ENCODE results near the gene GPR12. TPM values are rescaled to one million over a fixed set of nuclear protein-coding genes. Genes with fewer than 3 reads are reported as not detected.

Gene GPR12
- total and polyA plus RNA-seq, 10 of the 15 experiments (the other 5 are each of a cell fraction or from before 2014, with no cell fraction given), result not detected

- no peaks in the 10 kb centered on the region for H3K36me3 ChIP-seq (ENCODE audit: control insufficient read depth in 2 of 2, insufficient read depth in 2 of 2, low read length in 1 of 2)
Observed at GRCh38 chr13:26780411-26780810, 19.8 kb upstream of the GPR12 start.

GRCh38 chr13:26779321-26779720 is 18.7 kb upstream of the GPR12 start:
- BruUV-seq (replicated peaks), result no TSS peak
- ChIA-PET SMC1A (ENCODE audit: uncharacterized antibody, unreplicated experiment) (no interaction called here), CTCF (no interaction called here), POLR2A (no interaction called here), RAD21 (ENCODE audit: unreplicated experiment) (no interaction called here)
- TF ChIP-seq SMAD1 (IDR thresholded peaks at IDR 0.05; ENCODE audit: low read depth, partially characterized antibody), result no peak
- no peak for TF ChIP-seq SIX5 (IDR thresholded peaks at IDR 0.05; ENCODE audit: low read depth, low read length, severe bottlenecking)
- H3K9ac ChIP-seq (ENCODE audit: control insufficient read depth, insufficient read depth, low read length), result no peak overlapping the region
- no peaks in the 10 kb centered on the region; the same call in 2 of the 3 replicates for H3K9me3 ChIP-seq (replicated peaks; ENCODE audit: control insufficient read depth, insufficient read depth, low read length)
- no peak overlapping the region for H2AFZ ChIP-seq (ENCODE audit: control insufficient read depth, low read depth, low read length)
- H3K36me3 ChIP-seq (ENCODE audit: control insufficient read depth in 2 of 2, insufficient read depth in 2 of 2, low read length in 1 of 2), result no peaks in the 10 kb centered on the region
- no peaks in the 10 kb centered on the region for H3K27me3 ChIP-seq (replicated peaks in 1 of 2; ENCODE audit: control insufficient read depth in 2 of 2, insufficient read depth in 2 of 2, low read length in 1 of 2)
- no peak overlapping the region for H3K4me2 ChIP-seq (ENCODE audit: control insufficient read depth, insufficient read depth)
- no peak overlapping the region for H3K4me3 ChIP-seq
- 63% methylated on average over 4 of the region's 4 CpGs for WGBS (ENCODE audit: insufficient coverage, insufficient replicate concordance, low lambda C conversion rate, missing lambda C conversion rate)
- no peak overlapping the region for H3K27ac ChIP-seq (ENCODE audit: control insufficient read depth, insufficient read depth)
- intact Hi-C loops (cut with micrococcal nuclease; ENCODE audit: unreplicated experiment), result no loop called here
- H3K4me1 ChIP-seq (ENCODE audit: control insufficient read depth, insufficient read depth, low read length), result no peaks in the 10 kb centered on the region
- FAIRE-seq, result no peak
- no peaks in the 10 kb centered on the region for H4K20me1 ChIP-seq (ENCODE audit: control insufficient read depth, insufficient read depth)
- DNase-seq (ENCODE audit: low read depth, low spot score), result no peak
- no peaks in the 10 kb centered on the region for H3K79me2 ChIP-seq (ENCODE audit: control insufficient read depth, insufficient read depth, low read length)
- in situ Hi-C loops (cut with MboI), result no loop called here
- no peak for ATAC-seq

More at GRCh38 chr13:26780411-26780810, 19.8 kb upstream of the GPR12 start:
- Histone ChIP-seq H3K4me1 (ENCODE audit: control insufficient read depth, insufficient read depth, low read length) (no peaks in the 10 kb centered on the region), H3K79me2 (ENCODE audit: control insufficient read depth, insufficient read depth, low read length) (no peaks in the 10 kb centered on the region), H4K20me1 (ENCODE audit: control insufficient read depth, insufficient read depth) (no peaks in the 10 kb centered on the region), H3K27ac (ENCODE audit: control insufficient read depth, insufficient read depth) (no peak overlapping the region), H3K9me3 (replicated peaks; ENCODE audit: control insufficient read depth, insufficient read depth, low read length) (no peaks in the 10 kb centered on the region; the same call in 2 of the 3 replicates), H3K4me2 (ENCODE audit: control insufficient read depth, insufficient read depth) (no peak overlapping the region), H3K9ac (ENCODE audit: control insufficient read depth, insufficient read depth, low read length) (no peak overlapping the region), H3K27me3 (replicated peaks in 1 of 2; ENCODE audit: control insufficient read depth in 2 of 2, insufficient read depth in 2 of 2, low read length in 1 of 2) (no peaks in the 10 kb centered on the region), H3K4me3 (no peak overlapping the region), H2AFZ (ENCODE audit: control insufficient read depth, low read depth, low read length) (no peak overlapping the region)
- ChIA-PET SMC1A (ENCODE audit: uncharacterized antibody, unreplicated experiment) (no interaction called here), POLR2A (no interaction called here), RAD21 (ENCODE audit: unreplicated experiment) (no interaction called here), CTCF (no interaction called here)
- FAIRE-seq (no peak), DNase-seq (ENCODE audit: low read depth, low spot score) (no peak), ATAC-seq (no peak)
- WGBS (ENCODE audit: insufficient coverage, insufficient replicate concordance, low lambda C conversion rate, missing lambda C conversion rate), result 34% methylated on average over 4 of the region's 4 CpGs
- BruUV-seq (replicated peaks), result no TSS peak
- TF ChIP-seq TAF1 (IDR thresholded peaks at IDR 0.05; ENCODE audit: borderline replicate concordance, low read depth, low read length), result no peak
- intact Hi-C loops (cut with micrococcal nuclease; ENCODE audit: unreplicated experiment) (no loop called here), in situ Hi-C loops (cut with MboI) (no loop called here)

Measured in GM12878 (cell line).